Esophagus squamous epithelium (tissue), 4 donors: ENCODE data around the gene CAMK2D.

Experiments
- POLR2A ChIP-seq, 4 donors: fragments of 450-650 bp; IDR thresholded peaks; one replicate each; pipeline ENCODE4 v1.6.1; 2017; ENCODE audit warnings: antibody characterized with exemption in 4 of 4, mild to moderate bottlenecking in 4 of 4, moderate library complexity in 3 of 4
- TF ChIP-seq, protein P1 (sequence below), 6 experiments: fragments of 450-650 bp in 4 of 6; fragments of 200-600 bp in 2 of 6; sonication (generic) in 2 of 6; IDR thresholded peaks; one replicate each; pipeline ENCODE4 v1.5.1; 2016 to 2019; ENCODE audit warnings: antibody characterized with exemption in 6 of 6, mild to moderate bottlenecking in 4 of 6, moderate library complexity in 4 of 6

- TF ChIP-seq, protein P1, sequence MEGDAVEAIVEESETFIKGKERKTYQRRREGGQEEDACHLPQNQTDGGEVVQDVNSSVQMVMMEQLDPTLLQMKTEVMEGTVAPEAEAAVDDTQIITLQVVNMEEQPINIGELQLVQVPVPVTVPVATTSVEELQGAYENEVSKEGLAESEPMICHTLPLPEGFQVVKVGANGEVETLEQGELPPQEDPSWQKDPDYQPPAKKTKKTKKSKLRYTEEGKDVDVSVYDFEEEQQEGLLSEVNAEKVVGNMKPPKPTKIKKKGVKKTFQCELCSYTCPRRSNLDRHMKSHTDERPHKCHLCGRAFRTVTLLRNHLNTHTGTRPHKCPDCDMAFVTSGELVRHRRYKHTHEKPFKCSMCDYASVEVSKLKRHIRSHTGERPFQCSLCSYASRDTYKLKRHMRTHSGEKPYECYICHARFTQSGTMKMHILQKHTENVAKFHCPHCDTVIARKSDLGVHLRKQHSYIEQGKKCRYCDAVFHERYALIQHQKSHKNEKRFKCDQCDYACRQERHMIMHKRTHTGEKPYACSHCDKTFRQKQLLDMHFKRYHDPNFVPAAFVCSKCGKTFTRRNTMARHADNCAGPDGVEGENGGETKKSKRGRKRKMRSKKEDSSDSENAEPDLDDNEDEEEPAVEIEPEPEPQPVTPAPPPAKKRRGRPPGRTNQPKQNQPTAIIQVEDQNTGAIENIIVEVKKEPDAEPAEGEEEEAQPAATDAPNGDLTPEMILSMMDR (IDR thresholded peaks at IDR 0.05), result no peak
- no peak for TF ChIP-seq POLR2A (IDR thresholded peaks at IDR 0.05)
Measured at GRCh38 chr4:113699772-113700171, 61.8 kb downstream of the CAMK2D start.
